Ascending aorta (tissue), 2 donors: Measurements from ENCODE around the gene LBR. TPM values are rescaled to one million over a fixed set of nuclear protein-coding genes. Genes with fewer than 3 reads are reported as not detected.

Experiments
- DNase-seq, 2 donors: peaks; one replicate each; pipeline ENCODE4 v3.0.0-alpha.2; 2019; ENCODE audit warnings: low spot score in 2 of 2
- H3K27ac ChIP-seq, 2 donors: fragments of 200-600 bp; sonication (generic); one replicate each; pipeline ENCODE4 v1.5.1; 2016 to 2017; ENCODE audit warnings: mild to moderate bottlenecking in 1 of 2
- H3K27me3 ChIP-seq: fragments of 200-600 bp; sonication (generic); one replicate; pipeline ENCODE4 v1.5.1; 2017
- H3K36me3 ChIP-seq, 2 donors: fragments of 200-600 bp; sonication (generic); one replicate each; pipeline ENCODE4 v1.5.1; 2016
- H3K4me1 ChIP-seq, 2 donors: fragments of 200-600 bp; sonication (generic); one replicate each; pipeline ENCODE4 v1.5.1; 2016 to 2017; ENCODE audit warnings: mild to moderate bottlenecking in 1 of 2
- H3K4me3 ChIP-seq, 2 donors: fragments of 200-600 bp; sonication (generic); one replicate each; pipeline ENCODE4 v1.5.1; 2016 to 2017; ENCODE audit warnings: mild to moderate bottlenecking in 1 of 2
- H3K9me3 ChIP-seq, 2 donors: fragments of 200-600 bp; sonication (generic); one replicate each; pipeline ENCODE4 v1.5.1; 2016
- CTCF ChIP-seq, 3 experiments: fragments of 200-600 bp in 2 of 3; fragments of 450-650 bp in 1 of 3; sonication (generic) in 2 of 3; IDR thresholded peaks; one replicate each; pipeline ENCODE4 v1.5.1; 2016 to 2019; ENCODE audit warnings: antibody characterized with exemption in 3 of 3, mild to moderate bottlenecking in 1 of 3, moderate library complexity in 1 of 3
- intact Hi-C: fragments of 100-400 bp; cut with DNase I; formaldehyde crosslinking; loops from one replicate; pipeline ENCODE4 v1.15.1; 2023
- total RNA-seq: library from RNA; depleted of rRNA; stranded (reverse); fragments of >200 nt; gene quantifications from one replicate; pipeline ENCODE4 v1.1.0, GENCODE V29; 2016

Gene LBR
- total RNA-seq, 1 donor from 2014 or later: 21.1 TPM

GRCh38 chr1:225448146-225448805 lies 20.4 kb upstream of the LBR start:
- Histone ChIP-seq H3K4me3 (peak overlapping the region in 1 of 2 donors; percentile 47), H3K4me1 (peaks cover 0 to 9% of the 10 kb centered on the region in 2 donors), H3K9me3 (no peaks in the 10 kb centered on the region), H3K27me3 (no peaks in the 10 kb centered on the region), H3K27ac (peak overlapping the region; percentile 37 to 49), H3K36me3 (no peaks in the 10 kb centered on the region)
- no peak for DNase-seq
- no peak for TF ChIP-seq CTCF (IDR thresholded peaks at IDR 0.05)
- intact Hi-C loops: no loop called here

- TF ChIP-seq CTCF (IDR thresholded peaks at IDR 0.05): no peak
These were observed 19.8 kb upstream of the LBR start for GRCh38 chr1:225447650-225448089.

GRCh38 chr1:225446981-225447615 lies 19.3 kb upstream of the LBR start:
- no peak for DNase-seq
- Histone ChIP-seq H3K4me3 (peak overlapping the region; percentile 9 to 47), H3K4me1 (peaks cover 0 to 9% of the 10 kb centered on the region in 2 donors), H3K9me3 (no peaks in the 10 kb centered on the region), H3K27ac (peak overlapping the region; percentile 37 to 49), H3K27me3 (no peaks in the 10 kb centered on the region), H3K36me3 (no peaks in the 10 kb centered on the region)
- intact Hi-C loops: loop anchor here (2.0 kb wide), 1 partner anchor 18 kb away; the partner anchor contains the start of gene LBR
- no peak for TF ChIP-seq CTCF (IDR thresholded peaks at IDR 0.05)

More at GRCh38 chr1:225447650-225448089, 19.8 kb upstream of the LBR start:
- no peaks in the 10 kb centered on the region for H3K27me3 ChIP-seq
- H3K4me3 ChIP-seq: peak overlapping the region; percentile 9 to 47
- DNase-seq: no peak
- H3K27ac ChIP-seq: peak overlapping the region; percentile 37 to 49
- no peaks in the 10 kb centered on the region for H3K36me3 ChIP-seq
- no peaks in the 10 kb centered on the region for H3K9me3 ChIP-seq
- intact Hi-C loops: loop anchor here (2.0 kb wide), 1 partner anchor 19 kb away; the partner anchor contains the start of gene LBR
- H3K4me1 ChIP-seq: peaks cover 0 to 9% of the 10 kb centered on the region in 2 donors

- H3K36me3 ChIP-seq: no peaks in the 10 kb centered on the region
- intact Hi-C loops: loop anchor here (2.0 kb wide), 1 partner anchor 18 kb away; the partner anchor contains the start of gene LBR
- H3K27me3 ChIP-seq: no peaks in the 10 kb centered on the region
- no peaks in the 10 kb centered on the region for H3K9me3 ChIP-seq
- no peak for TF ChIP-seq CTCF (IDR thresholded peaks at IDR 0.05)
- peaks cover 0 to 9% of the 10 kb centered on the region in 2 donors for H3K4me1 ChIP-seq
- H3K27ac ChIP-seq: no peak overlapping the region
- DNase-seq: peak in 1 of 2 donors; percentile 58
- no peak overlapping the region for H3K4me3 ChIP-seq
These were observed 18.7 kb upstream of the LBR start for GRCh38 chr1:225446595-225446960.

GRCh38 chr1:225445639-225446594 lies 18.1 kb upstream of the LBR start:
- Histone ChIP-seq H3K27ac (peak overlapping the region; percentile 46 to 56), H3K27me3 (no peaks in the 10 kb centered on the region), H3K4me3 (no peak overlapping the region), H3K4me1 (peaks cover 0 to 9% of the 10 kb centered on the region in 2 donors), H3K36me3 (no peaks in the 10 kb centered on the region), H3K9me3 (no peaks in the 10 kb centered on the region)
- peak in 1 of 2 donors; percentile 59 for DNase-seq
- no peak for TF ChIP-seq CTCF (IDR thresholded peaks at IDR 0.05)
- intact Hi-C loops: loop anchor here (2.0 kb wide), 1 partner anchor 17 kb away; the partner anchor contains the start of gene LBR
